Immature natural killer cell (primary cell): Measurements from ENCODE around the gene KBTBD6. TPM values are rescaled to one million over a fixed set of nuclear protein-coding genes. Genes with fewer than 3 reads are reported as not detected.
"Not testable (repeated sequence)": the region's sequence is repeated elsewhere in the genome, so short reads cannot be mapped to it uniquely, and the experiment has no call there.

ENCODE experiments used
- DNase-seq, 3 donors: peaks; one replicate each; pipeline ENCODE4 v3.0.0; 2022; ENCODE audit warnings: mixed read lengths in 1 of 3
- H3K27ac Mint-ChIP-seq, 6 donors: one replicate each; pipeline ENCODE4 v1.8.0; 2020; ENCODE audit warnings: mixed read lengths in 6 of 6, mild to moderate bottlenecking in 5 of 6, inconsistent platforms in 4 of 6, moderate library complexity in 3 of 6
- H3K27me3 Mint-ChIP-seq, 3 donors: one replicate each; pipeline ENCODE4 v1.8.0; 2020 to 2021; ENCODE audit warnings: low read depth in 3 of 3, mild to moderate bottlenecking in 3 of 3, mixed read lengths in 3 of 3, moderate library complexity in 3 of 3, inconsistent platforms in 1 of 3
- H3K36me3 Mint-ChIP-seq, 3 donors: one replicate each; pipeline ENCODE4 v1.8.0; 2020; ENCODE audit warnings: mixed read lengths in 3 of 3, inconsistent platforms in 2 of 3, mild to moderate bottlenecking in 2 of 3
- H3K4me1 Mint-ChIP-seq, 2 donors: one replicate each; pipeline ENCODE4 v1.8.0; 2020; ENCODE audit warnings: inconsistent platforms in 2 of 2, mild to moderate bottlenecking in 2 of 2, mixed read lengths in 2 of 2, moderate library complexity in 1 of 2
- H3K4me3 Mint-ChIP-seq, 5 donors: one replicate each; pipeline ENCODE4 v1.8.0; 2020; ENCODE audit warnings: mild to moderate bottlenecking in 5 of 5, mixed read lengths in 5 of 5, inconsistent platforms in 3 of 5, moderate library complexity in 3 of 5
- H3K9me3 Mint-ChIP-seq, 6 donors: one replicate each; pipeline ENCODE4 v1.8.0; 2020; ENCODE audit warnings: mild to moderate bottlenecking in 6 of 6, mixed read lengths in 6 of 6, inconsistent platforms in 4 of 6, moderate library complexity in 3 of 6
- polyA plus RNA-seq, 3 donors: library from polyadenylated mRNA; unstranded; fragments of 300-500 nt; fragmentation: Illumina TruSeq; gene quantifications; one replicate each; pipeline ENCODE4 v1.2.3, GENCODE V29; 2021

Gene KBTBD6
- polyA plus RNA-seq, 3 donors from 2014 or later, result 1.7 to 9.0 (median 2.3) TPM

GRCh38 chr13:41148419-41149283, 16.0 kb upstream of the KBTBD6 start:
- no peak for DNase-seq
- no peak overlapping the region for H3K27ac Mint-ChIP-seq
- peaks cover 29 to 63% (median 55%) of the 10 kb centered on the region in 6 donors for H3K9me3 Mint-ChIP-seq
- H3K36me3 Mint-ChIP-seq, result peaks cover 59 to 66% (median 61%) of the 10 kb centered on the region in 3 donors
- H3K27me3 Mint-ChIP-seq, result peaks cover 6 to 10% (median 8%) of the 10 kb centered on the region in 3 donors
- no peaks in the 10 kb centered on the region for H3K4me1 Mint-ChIP-seq
- H3K4me3 Mint-ChIP-seq, result no peak overlapping the region

GRCh38 chr13:41145136-41145908, 12.7 kb upstream of the KBTBD6 start:
- no peak for DNase-seq
- Mint-ChIP-seq H3K9me3 (peaks cover 14 to 38% (median 31%) of the 10 kb centered on the region in 6 donors), H3K27me3 (peaks cover 6 to 8% (median 8%) of the 10 kb centered on the region in 3 donors), H3K27ac (no peak overlapping the region), H3K4me1 (no peaks in the 10 kb centered on the region), H3K4me3 (no peak overlapping the region), H3K36me3 (peaks cover 34 to 41% (median 37%) of the 10 kb centered on the region in 3 donors)

- peaks cover 10 to 30% (median 24%) of the 10 kb centered on the region in 6 donors for H3K9me3 Mint-ChIP-seq
- no peak overlapping the region for H3K27ac Mint-ChIP-seq
- H3K36me3 Mint-ChIP-seq, result peaks cover 26 to 35% (median 30%) of the 10 kb centered on the region in 3 donors
- H3K4me3 Mint-ChIP-seq, result no peak overlapping the region
- peaks cover 6 to 8% (median 8%) of the 10 kb centered on the region in 3 donors for H3K27me3 Mint-ChIP-seq
- H3K4me1 Mint-ChIP-seq, result no peaks in the 10 kb centered on the region
- no peak for DNase-seq
Observed at GRCh38 chr13:41144576-41144975, 12.0 kb upstream of the KBTBD6 start.

GRCh38 chr13:41139296-41139966, 6.8 kb upstream of the KBTBD6 start:
- no peak overlapping the region for H3K4me3 Mint-ChIP-seq
- no peak for DNase-seq
- no peaks in the 10 kb centered on the region for H3K9me3 Mint-ChIP-seq

GRCh38 chr13:41137951-41138350, 5.3 kb upstream of the KBTBD6 start:
- Mint-ChIP-seq H3K9me3 (no peaks in the 10 kb centered on the region), H3K27ac (no peak overlapping the region), H3K4me3 (no peak overlapping the region), H3K4me1 (peaks cover 12 to 13% of the 10 kb centered on the region in 2 donors), H3K27me3 (no peaks in the 10 kb centered on the region), H3K36me3 (peaks cover 0 to 4% (median 0%) of the 10 kb centered on the region in 3 donors)
- DNase-seq, result no peak

More at GRCh38 chr13:41139296-41139966, 6.8 kb upstream of the KBTBD6 start:
- Mint-ChIP-seq H3K27ac (no peak overlapping the region), H3K27me3 (no peaks in the 10 kb centered on the region), H3K4me1 (no peaks in the 10 kb centered on the region), H3K36me3 (peaks cover 0 to 4% (median 0%) of the 10 kb centered on the region in 3 donors)

- H3K36me3 Mint-ChIP-seq, result peaks cover 0 to 4% (median 0%) of the 10 kb centered on the region in 3 donors
- no peaks in the 10 kb centered on the region for H3K9me3 Mint-ChIP-seq
- peaks cover 0 to 4% (median 0%) of the 10 kb centered on the region in 3 donors for H3K27me3 Mint-ChIP-seq
- no peak for DNase-seq
- H3K4me1 Mint-ChIP-seq, result peaks cover 19 to 20% of the 10 kb centered on the region in 2 donors
- no peak overlapping the region for H3K4me3 Mint-ChIP-seq
- no peak overlapping the region for H3K27ac Mint-ChIP-seq
Observed at GRCh38 chr13:41137241-41137640, 4.6 kb upstream of the KBTBD6 start.

GRCh38 chr13:41136396-41137031, 3.9 kb upstream of the KBTBD6 start:
- Mint-ChIP-seq H3K4me1 (peaks cover 27% of the 10 kb centered on the region in 2 donors), H3K27ac (no peak overlapping the region), H3K9me3 (no peaks in the 10 kb centered on the region), H3K4me3 (no peak overlapping the region), H3K36me3 (peaks cover 0 to 4% (median 0%) of the 10 kb centered on the region in 3 donors), H3K27me3 (peaks cover 0 to 4% (median 0%) of the 10 kb centered on the region in 3 donors)
- DNase-seq, result no peak

- peaks cover 0 to 4% (median 0%) of the 10 kb centered on the region in 3 donors for H3K36me3 Mint-ChIP-seq
- no peak for DNase-seq
- H3K4me1 Mint-ChIP-seq, result peaks cover 41 to 45% of the 10 kb centered on the region in 2 donors
- H3K27me3 Mint-ChIP-seq, result peaks cover 0 to 4% (median 0%) of the 10 kb centered on the region in 3 donors
- H3K9me3 Mint-ChIP-seq, result no peaks in the 10 kb centered on the region
- peak overlapping the region; percentile 93 to 99 (median 97) for H3K4me3 Mint-ChIP-seq
- peak overlapping the region in 2 of 6 donors; percentile 19 to 32 for H3K27ac Mint-ChIP-seq
Observed at GRCh38 chr13:41133951-41134350, 1.3 kb upstream of the KBTBD6 start.

GRCh38 chr13:41131660-41132511, 716 bp downstream of the KBTBD6 start:
- DNase-seq, H3K9me3 Mint-ChIP-seq, H3K27me3 Mint-ChIP-seq, H3K36me3 Mint-ChIP-seq: not testable (repeated sequence)
- Mint-ChIP-seq H3K4me1 (peaks cover 41 to 53% of the 10 kb centered on the region in 2 donors), H3K27ac (peak overlapping the region; percentile 87 to 95 (median 92)), H3K4me3 (peak overlapping the region; percentile 93 to 99 (median 97))

GRCh38 chr13:41131189-41131588, 1.4 kb downstream of the KBTBD6 start:
- H3K27ac Mint-ChIP-seq, result peak overlapping the region in 3 of 6 donors; percentile 27 to 54 (median 48)
- not testable (repeated sequence) for H3K27me3 Mint-ChIP-seq
- peaks cover 41 to 53% of the 10 kb centered on the region in 2 donors for H3K4me1 Mint-ChIP-seq

GRCh38 chr13:41130356-41130755, 2.2 kb downstream of the KBTBD6 start:
- no peak for DNase-seq
- peaks cover 41 to 53% of the 10 kb centered on the region in 2 donors for H3K4me1 Mint-ChIP-seq

More at GRCh38 chr13:41131189-41131588, 1.4 kb downstream of the KBTBD6 start:
- H3K36me3 Mint-ChIP-seq, DNase-seq, H3K9me3 Mint-ChIP-seq: not testable (repeated sequence)
- H3K4me3 Mint-ChIP-seq, result peak overlapping the region; percentile 66 to 99 (median 97)

GRCh38 chr13:41127701-41128100, 4.9 kb downstream of the KBTBD6 start:
- DNase-seq, result no peak
- H3K36me3 Mint-ChIP-seq, result peaks cover 4 to 17% (median 7%) of the 10 kb centered on the region in 3 donors
- no peak overlapping the region for H3K27ac Mint-ChIP-seq
- H3K4me1 Mint-ChIP-seq, result peaks cover 27 to 38% of the 10 kb centered on the region in 2 donors
- no peak overlapping the region for H3K4me3 Mint-ChIP-seq
- peaks cover 0 to 3% (median 0%) of the 10 kb centered on the region in 3 donors for H3K27me3 Mint-ChIP-seq
- no peaks in the 10 kb centered on the region for H3K9me3 Mint-ChIP-seq

More at GRCh38 chr13:41130356-41130755, 2.2 kb downstream of the KBTBD6 start:
- Mint-ChIP-seq H3K4me3 (peak overlapping the region in 4 of 5 donors; percentile 33 to 99 (median 97)), H3K36me3 (peaks cover 0 to 10% (median 4%) of the 10 kb centered on the region in 3 donors), H3K27me3 (peaks cover 0 to 4% (median 0%) of the 10 kb centered on the region in 3 donors), H3K9me3 (no peaks in the 10 kb centered on the region), H3K27ac (peak overlapping the region in 2 of 6 donors; percentile 6 to 67)
